Activated gamma-delta T cell (primary cell): ENCODE data around the gene HLCS.

Experiments used
- DNase-seq: peaks from one replicate; lab custom pipeline; 2025; lab: John Stamatoyannopoulos, UW

Gene HLCS

DNA sequence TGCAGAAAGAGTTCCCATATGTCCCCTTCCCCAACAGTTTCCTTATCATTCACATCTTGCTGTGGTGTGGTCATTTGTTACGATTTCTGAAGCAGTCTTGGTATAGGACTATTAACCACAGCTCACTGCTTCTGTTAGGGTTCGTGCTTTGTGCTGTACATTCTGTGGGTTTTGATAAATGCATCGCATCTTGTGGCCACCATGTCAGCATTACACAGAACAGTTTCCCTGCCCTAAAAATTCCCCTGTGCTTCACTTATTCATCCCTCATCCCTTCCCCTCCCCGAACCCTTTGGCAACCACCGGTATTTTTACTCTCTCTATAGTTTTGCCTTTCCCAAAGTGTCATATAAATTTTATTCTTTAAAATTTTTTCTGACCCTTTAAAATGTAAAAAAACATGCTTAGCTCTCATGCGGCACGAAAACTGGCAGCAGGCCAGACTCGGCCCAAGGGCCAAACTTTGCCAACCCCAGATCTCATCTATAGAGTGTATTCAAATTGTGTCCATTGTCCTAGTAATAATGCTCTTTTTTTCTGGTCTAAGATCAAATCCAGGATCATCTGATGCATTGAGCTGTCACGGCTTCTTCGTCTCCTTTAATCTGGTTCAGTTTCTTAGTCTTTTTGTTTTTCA lies 189.4 kb downstream of the HLCS start:
- DNase-seq: no peak

GRCh38 chr21:36773995-36774394 lies 192.5 kb downstream of the HLCS start:
- no peak for DNase-seq

- DNase-seq: no peak
These were observed 193.4 kb downstream of the HLCS start for GRCh38 chr21:36773117-36773516.

GRCh38 chr21:36769051-36769839 lies 197.2 kb downstream of the HLCS start:
- DNase-seq: no peak

DNA sequence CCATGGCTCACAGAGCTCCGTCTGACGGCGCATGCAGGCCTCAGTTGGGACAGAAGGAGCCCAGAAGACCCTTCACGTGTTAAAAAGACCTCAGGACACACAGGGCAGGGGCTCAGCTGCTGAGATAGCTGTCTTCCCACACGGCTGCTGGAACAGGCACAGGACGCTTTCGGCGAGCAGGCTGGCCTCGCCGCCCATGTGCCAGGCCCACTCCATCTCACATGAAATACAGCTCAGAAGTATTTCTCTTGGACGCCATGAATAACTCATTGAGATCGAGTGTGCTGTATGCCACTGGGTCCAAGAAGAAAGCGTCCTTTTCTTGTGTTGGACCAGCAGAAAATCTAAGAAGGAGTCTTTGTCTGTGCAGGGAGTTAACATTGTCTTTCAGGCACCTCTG lies 198.0 kb downstream of the HLCS start:
- DNase-seq: no peak

DNA sequence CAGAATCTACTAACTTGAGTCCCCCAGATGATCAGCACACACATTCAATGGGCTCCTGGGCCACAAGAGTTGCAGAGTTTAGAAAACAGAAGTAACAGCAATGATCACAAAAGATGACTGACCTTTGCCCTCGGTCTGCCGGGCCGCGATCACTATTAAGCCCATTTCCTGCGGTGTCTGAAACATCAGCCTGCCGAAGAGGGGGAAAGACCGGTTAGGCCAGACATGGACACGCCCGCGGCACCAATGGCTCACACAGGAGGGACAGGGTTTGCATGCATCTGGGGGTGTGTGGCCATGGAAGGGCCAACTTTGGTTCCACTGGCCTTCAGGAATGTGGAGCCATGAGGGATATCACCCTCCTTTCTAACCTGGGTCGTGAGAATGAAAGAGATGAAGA lies 199.4 kb downstream of the HLCS start:
- DNase-seq: no peak

GRCh38 chr21:36766511-36766910 lies 200.0 kb downstream of the HLCS start:
- no peak for DNase-seq

- no peak for DNase-seq
These were observed 201.2 kb downstream of the HLCS start for GRCh38 chr21:36765229-36765628.

GRCh38 chr21:36763305-36763704 lies 203.2 kb downstream of the HLCS start:
- no peak for DNase-seq

DNA sequence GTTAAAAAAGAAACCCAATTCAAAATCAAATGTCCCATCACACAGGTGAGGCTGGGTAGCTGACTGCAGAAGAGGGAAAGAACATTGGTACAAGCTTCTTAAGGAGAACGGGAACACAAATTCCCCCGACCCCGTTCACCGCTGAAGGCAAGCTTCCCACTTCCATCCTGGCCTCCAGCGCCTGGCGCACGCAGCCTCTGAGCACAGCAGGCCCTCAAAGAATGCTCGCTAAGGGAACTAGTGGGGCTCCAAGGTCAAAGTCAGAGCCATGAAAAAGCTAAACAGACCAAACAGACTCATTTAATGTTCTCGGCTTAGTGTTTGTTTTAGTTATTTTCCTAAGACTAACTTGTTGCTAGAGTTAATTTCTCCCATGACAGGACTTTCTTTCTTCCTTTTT lies 203.8 kb downstream of the HLCS start:
- no peak for DNase-seq

- DNase-seq: no peak
These were observed 204.8 kb downstream of the HLCS start for GRCh38 chr21:36761685-36762084.

DNA sequence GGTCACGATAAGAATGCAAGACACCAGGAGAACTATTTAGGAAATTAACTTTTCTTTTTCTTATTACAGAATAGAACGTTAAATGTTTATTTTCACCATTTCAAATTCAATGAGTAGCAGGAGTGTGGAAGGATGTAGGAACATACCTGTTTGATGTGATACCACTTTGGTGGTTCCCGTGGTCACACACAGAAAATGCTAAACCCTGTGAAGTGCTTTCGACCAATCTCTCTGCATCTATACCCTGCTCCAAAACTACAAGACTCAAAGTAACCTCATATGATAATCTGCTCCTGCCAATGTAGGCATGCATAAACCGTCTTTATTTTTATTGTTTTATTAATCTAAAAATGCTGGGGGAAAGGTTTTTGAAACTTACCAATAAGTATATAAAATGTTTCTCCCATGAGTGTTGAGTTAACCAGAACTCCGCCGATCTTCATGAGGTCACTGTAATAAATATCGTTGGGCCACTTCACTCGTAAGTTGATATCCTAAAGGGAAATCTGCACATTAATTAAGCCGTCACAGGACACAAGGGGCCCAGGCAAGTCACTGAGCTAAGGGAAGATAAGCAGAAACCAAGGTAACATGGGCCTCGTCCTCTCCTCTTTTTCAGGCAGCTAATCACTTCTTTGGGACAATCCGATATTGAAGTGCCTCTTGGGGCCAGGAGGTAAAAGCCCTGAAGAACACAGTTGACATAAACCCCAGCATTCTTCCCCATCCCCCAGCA lies 207.0 kb downstream of the HLCS start:
- DNase-seq: no peak

DNA sequence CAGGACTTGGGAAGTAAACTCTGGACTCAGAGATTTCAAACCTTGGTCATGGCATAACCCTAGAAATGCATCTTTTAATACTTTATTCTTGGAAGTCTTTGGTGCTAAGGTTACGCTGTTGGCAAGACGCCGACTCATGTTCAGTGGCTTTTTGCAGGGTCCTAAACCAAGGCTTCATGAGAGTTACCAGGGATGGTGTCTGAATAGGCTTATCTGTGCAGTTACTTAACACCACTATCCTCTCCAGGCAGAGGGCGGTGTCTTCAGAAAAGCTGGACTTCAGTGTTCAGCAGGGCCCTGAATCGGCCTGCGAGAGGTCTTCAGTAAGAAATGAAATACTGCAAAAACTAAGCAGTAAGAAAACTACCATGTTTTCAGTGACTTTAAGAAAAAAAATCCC lies 209.3 kb downstream of the HLCS start:
- DNase-seq: no peak

- DNase-seq: no peak
These were observed 209.9 kb downstream of the HLCS start for GRCh38 chr21:36756527-36756926.

- DNase-seq: no peak
These were observed 212.1 kb downstream of the HLCS start for GRCh38 chr21:36754241-36754898.

DNA sequence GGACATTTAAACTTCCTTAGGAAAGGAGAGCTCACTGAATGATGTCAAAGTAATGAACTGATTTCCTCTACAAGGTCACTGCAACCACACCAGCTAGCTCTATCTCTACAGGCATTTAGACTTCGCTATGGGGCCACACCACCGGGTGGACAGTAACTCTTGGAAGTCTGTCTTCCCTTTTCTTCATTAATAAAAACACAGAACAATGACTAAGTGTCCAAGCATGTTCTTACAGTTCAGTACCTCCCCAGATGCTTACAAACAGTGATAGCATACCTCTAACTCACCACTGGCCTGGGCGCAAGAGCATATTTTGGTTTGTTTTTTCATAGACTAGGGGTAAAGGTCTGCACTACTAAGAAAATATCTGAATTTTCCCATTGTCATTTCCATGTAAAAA lies 212.9 kb downstream of the HLCS start:
- no peak for DNase-seq

- no peak for DNase-seq
These were observed 215.1 kb downstream of the HLCS start for GRCh38 chr21:36751383-36751782.

DNA sequence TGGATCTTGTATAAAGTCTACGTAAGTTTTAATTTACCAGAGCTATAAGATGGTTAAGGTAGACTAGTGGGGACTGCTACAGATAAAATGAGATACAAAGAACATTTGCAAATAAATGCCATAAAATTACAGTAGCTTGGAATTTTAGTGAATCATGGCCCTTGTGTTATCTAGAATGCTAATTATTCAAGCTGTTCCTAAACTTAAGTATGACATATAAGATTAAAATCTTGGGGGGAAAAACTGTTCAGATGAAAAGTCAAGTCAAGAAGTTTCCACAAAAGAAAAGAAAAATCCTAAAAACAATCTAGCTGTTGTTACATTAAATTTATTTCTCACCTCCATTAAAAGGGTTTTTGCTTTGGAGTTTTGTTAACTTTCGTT lies 215.9 kb downstream of the HLCS start:
- DNase-seq: no peak

DNA sequence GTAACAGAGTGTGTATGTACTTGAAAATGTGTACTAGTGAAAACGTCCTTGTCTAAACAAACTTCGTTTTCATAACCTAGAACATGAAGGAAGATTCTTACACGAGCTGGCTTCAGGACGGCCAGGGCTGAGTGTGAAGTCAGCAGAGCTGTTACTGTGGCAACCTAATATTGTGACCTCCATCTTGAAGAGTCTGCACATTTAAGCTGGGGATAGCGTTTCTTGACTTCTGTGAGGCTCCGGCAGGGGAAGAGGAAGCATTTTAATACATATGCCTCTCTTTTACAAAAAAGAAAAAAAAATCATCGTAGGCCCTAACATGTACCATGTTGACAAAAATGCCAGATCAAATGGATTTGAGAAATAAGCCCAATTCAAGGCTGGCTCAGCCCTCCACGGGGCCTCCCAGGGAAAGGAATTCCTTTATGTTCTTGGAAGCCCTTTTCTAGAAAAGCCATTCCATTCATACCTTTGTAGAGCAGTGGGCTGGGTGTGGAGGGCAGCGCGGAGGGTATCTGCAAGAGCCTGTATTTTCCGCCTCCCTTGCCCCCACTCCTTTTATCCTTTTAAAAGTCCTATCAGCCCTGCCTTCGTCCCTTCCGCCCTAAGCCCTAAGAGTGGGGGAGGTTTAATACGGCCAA lies 216.4 kb downstream of the HLCS start:
- DNase-seq: no peak

DNA sequence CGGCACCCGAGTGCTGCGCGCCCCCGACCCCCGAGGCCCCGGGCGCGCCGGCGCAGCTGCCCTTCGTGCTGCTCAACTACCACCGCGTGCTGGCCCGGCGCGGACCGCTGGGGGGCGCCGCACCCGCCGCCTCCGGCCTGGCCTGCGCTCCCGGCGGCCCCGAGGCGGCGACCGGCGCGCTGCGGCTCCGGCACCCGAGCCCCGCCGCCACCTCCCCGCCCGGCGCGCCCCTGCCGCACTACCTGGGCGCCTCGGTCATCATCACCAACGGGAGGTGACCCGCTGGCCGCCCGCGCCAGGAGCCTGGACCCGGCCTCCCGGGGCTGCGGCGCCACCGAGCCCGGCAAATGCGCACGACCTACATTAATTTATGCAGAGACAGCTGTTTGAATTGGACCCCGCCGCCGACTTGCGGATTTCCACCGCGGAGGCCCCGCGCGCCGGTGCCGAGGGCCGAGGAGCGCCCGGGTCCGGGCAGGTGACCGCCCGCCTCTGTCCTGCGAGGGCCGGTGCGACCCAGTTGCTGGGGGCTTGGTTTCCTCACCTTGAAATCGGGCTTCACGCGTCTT lies 218.6 kb downstream of the HLCS start:
- no peak for DNase-seq

GRCh38 chr21:36747041-36747814 lies 219.2 kb downstream of the HLCS start:
- no peak for DNase-seq
